Hematopoietic multipotent progenitor cell treated with erythropoietin and hydrocortisone succinate and interleukin-3 and kit ligand, for 17 days (in vitro differentiated cells): ENCODE data around the gene CCL19.

ENCODE experiments used
- DNase-seq: peaks from one replicate; pipeline ENCODE4 v3.0.0-alpha.2; 2015; ENCODE audit warnings: low spot score

The CCL19 gene

DNA sequence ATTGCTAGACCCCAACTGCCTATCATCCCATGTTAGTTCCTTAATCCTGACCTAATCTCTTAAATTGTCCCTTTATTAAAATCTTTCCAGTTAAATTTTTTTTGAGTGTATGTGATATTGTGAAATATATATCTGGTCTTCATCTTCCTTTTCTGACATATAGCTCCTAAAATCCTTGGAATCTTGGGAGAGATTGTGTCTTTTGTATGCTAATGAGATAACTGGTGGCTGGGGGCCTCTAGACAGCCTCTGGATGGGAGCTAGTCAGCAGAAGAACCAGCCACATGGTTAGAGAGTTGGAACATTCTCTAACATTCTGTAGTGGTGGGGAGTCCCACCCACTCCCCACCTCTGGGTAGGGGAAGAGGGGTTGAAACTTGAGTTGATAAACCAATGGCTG is 3.7 kb upstream of the CCL19 start:
- DNase-seq: no peak

DNA sequence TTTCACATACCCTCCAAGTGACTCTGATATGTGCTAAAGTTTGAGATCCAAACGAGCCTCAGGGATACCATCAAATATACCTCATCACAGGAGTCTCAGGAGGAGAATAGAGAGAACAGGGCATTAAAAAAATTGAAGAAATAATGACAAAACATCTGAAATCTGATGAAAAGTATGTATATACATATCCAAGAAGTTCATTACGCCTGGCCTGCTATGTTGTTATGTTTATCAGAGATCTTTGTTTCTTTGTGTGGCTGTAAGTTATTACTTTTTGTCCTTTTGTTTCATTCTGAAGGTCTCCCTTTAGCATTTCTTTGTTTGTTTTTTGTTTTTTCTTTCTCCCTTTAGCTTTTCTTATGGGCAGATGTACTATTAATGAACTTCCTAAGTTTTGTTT is 2.5 kb upstream of the CCL19 start:
- no peak for DNase-seq

DNA sequence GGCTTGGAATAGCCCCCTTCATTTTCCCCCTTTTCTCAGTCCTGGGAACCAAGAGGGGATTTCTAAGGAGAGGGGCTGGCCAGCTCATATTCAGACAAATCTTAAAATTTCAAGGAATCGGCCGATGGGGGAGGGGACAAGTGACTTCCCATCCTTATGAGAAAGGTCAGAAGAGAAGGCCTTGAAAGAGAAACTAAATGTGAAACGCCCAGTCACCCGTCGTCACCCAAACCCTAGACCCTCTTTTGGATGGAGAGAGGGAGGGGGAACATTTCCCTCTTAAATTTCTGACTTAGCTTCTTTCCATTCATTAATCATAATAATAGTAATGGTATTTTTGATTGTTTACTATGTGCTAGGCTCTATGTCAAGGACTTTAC is 850 bp upstream of the CCL19 start:
- DNase-seq: no peak

DNA sequence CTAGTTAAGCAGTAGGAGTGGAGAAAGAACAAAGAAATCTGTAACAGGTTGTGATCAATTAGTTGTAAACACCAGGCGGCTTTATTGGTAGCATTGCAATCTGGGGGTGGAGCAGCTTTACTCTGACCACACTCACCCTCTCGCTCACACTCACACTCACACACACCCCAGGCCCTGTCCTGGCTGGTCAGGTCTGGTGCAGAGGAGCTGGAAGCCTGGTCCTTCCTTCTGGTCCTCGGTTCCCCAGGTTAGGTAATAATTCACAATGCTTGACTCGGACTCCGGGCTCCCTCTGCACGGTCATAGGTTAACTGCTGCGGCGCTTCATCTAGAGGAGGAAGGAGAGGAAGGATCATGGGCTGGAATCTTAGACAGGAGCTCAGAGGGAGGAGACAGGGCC is 1.6 kb downstream of the CCL19 start:
- no peak for DNase-seq

DNA sequence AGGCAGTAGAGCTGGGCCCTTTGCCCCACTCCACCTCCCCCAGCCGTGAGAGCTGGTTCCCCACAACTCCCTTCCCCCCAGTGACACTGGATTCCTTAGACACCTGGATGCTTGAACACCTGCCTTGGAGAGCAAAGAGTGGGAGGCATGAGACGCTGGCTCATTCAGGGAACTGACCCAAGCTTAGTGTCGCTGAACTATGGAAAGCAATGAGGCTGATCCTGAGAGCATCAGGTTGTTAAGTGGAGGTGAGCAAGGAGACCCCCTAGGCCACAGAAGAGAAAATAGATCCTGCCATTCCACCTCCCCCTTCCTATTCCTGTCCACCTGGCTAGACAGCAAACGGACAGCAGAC is 2.0 kb downstream of the CCL19 start:
- DNase-seq: no peak

DNA sequence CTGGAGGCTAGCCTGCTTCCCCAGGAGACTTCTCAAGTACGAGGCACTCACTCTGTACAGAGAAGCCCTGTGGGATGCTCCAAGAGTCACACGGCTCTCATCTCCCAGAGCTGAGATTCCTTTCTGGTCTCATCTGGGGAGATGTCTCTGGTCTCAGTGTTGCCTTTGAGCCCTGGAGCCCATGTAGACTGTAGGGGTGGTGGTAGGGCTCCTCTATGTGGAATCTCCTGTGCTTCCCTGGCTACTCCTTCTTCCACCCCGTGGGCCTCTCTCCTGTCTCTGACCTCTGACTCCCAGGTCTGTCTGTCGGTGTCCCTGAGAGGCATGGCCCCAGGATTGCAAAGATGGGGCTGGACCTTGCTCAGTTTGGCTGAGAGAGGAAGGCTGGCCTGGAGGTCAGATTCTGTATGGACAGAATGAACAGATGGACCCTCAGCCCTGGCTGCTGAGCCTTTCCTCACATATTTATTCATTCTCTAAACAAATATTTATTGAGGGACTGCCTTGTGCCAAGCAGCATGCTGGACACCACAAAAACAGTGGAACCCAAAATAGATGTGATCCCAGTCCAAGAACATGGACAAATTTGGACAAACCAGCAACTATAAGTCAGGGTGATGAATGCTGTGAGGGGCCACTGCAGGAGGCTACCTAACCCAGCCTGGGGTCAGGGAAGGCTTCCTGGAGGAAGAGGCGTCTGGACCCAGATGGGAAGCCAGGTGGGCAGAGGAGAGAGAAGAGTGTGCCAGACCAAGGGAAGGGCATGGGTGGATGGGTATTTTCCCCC is 2.6 kb downstream of the CCL19 start:
- no peak for DNase-seq

DNA sequence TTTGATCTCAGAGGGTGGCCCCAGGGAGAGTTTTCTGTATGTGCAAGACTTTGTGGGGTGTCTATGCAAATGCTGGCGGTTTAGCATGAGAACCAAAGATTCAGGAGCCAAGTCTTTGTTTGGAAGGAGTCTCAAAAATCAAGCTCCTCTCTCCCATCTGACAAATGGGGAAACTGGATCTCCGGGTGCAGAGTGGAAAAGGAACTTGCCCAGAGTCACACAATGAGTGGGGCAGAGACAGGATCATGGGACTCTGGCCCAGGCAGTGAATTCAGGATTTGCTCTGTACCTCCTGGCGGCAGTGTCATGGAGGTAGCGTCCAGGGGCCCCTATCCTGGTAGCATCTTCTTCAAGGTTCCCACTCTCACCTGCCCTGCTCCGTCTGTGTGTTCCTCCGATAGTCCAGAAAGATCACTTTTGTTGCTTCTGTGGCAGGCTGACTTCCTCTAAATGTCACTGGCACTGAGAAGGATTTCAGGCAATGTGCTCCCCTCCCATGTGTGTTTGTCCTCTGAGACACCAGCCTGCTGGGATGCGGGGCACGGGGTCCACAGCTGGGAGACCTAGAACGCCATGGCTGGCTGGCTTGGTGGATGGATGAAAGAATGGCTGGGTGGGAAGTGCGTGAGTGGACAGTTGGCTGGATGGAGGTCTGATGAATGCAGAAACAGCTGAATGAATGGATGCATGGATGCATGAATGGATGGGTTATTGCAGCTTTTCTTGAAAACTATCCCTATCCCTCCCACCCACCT is 3.6 kb downstream of the CCL19 start:
- no peak for DNase-seq

DNA sequence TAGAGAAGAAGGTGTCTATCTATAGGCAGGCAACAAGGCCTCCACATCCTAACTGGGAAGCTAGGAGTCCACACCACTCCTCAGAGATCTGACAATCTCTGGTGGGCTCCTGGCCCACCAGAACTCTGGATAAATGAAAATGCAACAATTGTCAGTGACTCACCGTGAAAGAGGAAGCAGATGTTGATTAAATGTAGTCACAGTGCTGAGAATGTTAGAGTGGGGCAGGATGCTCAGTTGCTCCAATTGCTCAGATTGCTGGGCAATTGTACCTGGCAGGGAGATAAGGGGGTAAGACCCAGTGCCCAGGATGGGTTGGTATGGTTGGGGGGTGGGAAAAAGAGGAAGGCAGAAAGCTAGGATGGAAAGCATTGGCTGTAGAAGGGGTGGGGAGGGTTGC is 4.3 kb downstream of the CCL19 start:
- DNase-seq: no peak

DNA sequence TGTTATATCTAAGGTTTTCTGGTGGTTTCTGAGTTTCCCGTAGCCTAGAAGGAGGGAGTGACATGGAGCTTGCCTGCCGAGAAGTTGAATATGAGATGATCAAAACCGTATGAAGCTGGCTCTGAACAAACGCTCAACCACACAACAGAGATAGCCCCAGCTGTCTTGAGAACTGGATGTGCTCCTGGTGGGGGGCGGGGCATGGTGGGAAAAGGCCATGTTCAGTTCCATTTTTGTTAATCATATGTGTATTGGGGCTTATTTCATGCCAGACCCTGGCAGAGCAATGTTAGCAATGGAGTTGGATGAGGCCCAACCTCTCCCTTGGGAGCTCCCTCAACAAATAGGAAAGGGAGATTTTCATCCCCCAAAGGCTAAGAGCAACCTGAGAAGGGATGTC is 4.8 kb downstream of the CCL19 start:
- no peak for DNase-seq

DNA sequence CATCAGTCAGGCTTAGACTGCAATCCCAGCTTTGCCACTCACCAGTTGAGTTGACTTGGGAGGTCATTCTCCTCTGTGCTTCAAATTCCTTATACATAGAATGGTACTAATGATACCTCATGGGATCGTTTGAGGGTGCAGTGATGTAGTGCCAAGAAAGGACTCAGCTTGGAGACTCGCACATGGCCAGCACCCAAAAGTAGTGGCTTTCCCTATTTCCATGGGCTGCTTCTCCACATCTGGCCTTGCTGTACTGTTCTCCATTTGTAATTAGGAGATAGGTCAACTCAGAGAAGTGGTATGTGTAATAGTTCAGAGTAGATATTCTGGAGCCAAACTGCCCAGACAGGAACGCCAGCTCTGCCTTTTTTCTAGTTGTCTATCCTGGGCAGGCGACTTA is 5.5 kb downstream of the CCL19 start:
- no peak for DNase-seq

DNA sequence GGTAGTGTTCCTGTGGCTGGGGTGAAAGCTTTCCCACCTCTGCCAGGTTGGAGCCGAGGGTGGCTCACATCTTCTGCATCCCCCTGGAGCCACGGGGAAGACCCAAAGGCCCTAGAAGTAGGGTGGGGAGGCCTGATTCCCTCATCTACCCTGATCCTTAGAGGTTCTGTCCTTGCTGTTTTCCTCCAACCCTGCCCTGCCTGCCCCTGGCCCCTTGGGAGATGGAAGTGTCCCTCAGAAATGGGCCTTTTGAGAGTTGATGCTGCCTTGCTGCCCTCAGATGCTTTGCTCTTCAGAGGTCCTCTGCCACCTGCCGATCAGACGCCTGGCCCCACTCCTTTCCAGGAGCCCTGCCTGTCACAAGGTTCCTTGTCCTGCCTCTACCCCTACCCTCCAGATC is 6.3 kb downstream of the CCL19 start:
- no peak for DNase-seq

DNA sequence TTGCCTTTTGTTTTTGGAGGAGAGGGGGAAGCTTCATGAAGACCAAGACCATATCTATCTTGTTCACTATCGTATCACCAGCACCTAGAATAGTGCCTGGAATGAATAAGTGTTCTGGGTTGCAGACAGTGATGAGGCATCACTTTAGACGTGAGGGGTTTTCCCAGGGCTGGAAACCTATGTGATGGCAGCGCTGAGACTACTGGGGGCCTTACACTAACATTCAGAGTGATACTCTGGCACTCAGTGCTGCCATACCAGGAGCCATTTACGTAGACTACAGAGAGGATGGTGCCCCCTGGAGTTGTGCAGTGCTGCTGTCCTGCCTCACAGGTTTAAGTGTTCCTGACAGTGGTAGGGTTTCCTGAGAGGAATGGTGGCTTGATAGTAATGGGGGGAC is 6.9 kb downstream of the CCL19 start:
- DNase-seq: no peak

DNA sequence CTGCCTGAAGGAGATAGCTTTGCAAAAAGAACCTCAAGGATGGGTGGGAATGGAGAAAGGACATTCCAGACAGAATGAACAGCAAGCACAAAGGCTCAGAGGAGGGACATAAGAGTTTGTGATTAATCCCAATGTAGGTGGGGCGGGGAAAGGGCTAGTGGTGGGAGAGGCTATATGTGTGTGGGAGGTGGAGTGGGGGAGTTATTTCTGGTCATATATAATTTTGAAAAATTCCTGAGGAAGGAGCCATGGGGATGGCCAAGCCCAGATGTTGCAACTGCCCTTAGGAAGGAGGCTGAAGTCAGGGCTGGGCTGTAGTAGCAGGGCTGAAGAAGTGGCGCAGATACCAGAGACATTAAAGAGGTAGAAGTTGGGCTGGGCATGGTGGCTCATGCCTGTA is 15.2 kb downstream of the CCL19 start:
- DNase-seq: no peak

DNA sequence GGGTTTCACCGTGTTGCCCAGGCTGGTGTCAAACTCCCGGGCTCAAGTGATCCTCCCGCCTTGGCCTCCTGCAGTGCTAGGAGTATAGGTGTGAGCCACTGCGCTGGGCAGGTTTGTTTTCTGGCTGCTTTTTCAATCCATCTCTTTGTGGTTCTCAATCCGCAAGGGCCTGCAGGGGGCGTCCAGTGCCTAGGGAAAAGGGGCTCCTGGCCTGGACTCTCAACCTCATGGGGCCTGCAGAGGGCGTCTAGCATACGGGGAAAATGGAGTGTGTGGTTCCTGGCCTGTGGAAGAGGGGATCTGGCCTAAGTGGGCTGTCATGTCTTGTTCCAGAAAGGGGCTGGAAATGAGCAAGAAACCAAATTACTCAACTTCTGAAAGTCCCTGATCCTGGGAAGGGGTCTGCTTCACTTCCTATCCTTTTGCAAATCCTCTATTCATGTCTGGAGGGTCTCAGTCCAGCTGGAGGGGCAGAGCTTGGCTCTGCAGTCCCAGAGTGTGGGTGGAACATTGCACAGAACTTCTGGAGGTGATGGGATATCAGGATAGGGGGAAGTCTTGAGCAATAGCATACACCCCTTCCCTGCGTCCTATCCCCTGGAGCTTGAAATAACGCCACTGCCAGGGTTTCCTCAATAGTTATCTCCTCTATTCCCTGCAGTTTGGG is 15.9 kb downstream of the CCL19 start:
- peak; percentile 75 for DNase-seq

DNA sequence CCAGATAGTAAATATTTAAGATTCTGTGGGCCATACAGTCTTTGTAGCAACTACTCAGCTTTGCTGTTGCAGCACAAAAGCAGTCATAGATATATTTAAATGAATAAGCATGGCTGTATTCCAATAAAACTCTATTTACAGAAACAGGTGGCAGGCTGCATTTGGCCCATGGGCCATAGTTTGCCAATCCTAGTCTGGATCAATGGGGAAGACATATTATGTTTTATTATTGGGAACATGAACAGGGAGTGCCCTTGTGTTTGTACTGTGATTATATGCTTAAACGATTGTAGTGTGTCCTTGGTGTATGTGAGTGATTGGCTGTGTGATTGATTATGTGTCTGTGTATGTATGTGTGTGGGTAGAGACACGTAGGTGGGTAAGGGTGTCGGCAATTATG is 16.6 kb downstream of the CCL19 start:
- no peak for DNase-seq

DNA sequence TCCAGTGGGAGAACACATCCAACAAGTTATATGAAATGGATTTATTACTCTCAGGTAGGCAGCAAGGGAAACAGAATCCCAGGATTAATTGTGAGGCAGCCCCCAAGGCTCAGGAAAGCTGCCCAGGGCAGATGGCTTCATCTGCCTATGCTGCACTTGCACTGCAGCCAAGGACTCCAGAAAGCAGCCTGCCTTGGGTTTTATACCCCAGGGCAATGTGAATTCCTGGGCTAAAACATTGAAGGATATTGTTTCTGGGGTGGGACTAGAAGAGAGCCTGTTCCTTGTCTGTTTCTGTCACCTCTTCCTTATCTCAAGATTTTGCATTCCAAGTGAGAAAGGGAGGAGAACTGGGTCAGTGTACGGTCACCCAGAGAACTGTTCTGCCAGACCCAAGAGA is 19.8 kb downstream of the CCL19 start:
- no peak for DNase-seq

DNA sequence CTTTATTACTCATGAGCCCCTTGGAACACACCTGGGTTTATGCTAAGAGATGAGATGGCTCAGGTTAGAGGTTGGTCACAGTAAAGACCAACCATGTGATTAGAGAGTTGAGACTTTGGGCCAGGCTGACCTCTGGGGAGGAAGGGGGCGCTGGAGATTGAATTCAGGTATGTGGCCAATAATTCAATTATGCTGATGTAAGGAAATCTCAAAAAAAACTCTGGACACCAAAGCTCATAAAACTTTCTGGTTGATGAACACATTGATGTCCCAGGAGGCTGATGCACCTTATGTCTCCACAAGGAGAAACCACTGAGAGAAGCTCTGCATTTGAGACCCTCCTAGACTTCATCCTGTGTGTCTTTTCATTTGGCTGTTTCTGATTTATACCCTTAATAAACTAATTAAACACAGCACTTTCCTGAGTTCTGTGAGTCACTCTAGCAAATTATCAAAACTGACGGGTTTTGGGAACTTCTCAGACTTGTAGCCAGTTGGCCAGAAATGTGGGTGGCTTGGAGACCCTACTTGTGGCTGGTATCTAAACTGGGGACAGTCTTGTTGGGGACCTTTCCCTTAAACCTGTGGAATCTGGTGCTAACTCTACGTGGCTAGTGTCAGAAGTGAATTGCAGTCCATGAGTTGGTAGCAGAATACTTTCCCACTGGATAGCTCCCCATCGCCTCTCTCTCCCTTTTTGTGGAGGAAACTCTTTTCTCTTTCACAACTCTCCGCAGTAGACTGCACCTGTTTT is 21.1 kb downstream of the CCL19 start:
- no peak for DNase-seq

DNA sequence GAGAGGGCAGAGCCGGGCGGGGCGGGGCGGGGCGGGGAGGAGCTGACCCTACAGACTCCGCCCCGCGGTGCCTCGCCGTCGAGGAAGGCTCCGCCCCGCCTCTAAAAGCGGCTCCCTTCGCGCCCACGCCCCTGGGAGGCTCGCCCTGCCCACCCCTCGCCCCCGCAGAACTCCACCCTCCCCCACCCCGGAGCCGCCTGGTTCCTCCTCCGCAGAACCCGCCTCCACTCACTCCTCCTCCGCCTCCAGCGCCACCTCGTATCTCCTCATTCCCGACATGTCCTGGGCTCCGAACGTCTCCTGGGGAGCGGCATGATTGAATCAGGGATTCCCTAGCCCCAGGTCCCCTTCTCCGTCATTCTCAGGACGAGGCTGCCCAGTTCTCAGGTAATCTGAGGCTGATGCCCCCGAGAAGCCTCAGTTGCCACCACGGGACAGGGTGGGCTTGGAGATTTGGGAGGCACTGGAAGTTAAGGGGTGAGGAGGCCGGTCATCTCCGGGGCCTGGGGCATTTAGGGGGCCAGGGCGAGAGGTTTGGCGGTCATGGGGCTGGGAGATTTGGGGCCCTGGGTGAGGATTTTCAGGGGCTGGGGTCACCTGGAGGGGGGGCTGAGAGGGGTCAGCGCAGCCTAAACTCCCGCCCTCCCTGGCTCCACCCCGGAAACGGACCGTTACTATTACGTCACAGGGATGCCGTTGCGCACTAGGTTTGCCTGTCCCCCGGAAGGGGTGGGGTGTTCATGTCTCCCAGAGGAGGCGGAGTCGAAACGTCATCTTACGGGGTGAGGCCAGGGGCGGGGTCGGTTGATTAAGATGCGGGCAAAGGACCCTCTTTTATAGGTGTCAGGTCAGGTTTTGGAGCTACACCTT is 25.5 kb downstream of the CCL19 start:
- DNase-seq: peak; percentile 91

DNA sequence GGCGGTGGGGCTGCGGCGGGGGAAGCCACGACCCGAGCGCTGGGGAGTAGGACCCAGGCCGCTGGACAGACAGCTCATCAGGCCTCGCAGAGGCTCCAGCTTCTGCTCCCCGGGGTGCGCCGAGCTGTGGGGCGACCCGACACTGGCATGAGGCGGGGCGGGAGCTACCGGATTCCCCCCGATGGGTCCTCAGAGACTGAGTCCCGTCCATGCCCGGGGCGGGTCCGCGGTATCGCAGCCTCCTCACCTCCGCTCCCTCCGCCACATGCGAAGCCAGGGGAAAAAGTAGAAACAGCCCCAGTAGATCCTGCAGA is 26.1 kb downstream of the CCL19 start:
- no peak for DNase-seq

DNA sequence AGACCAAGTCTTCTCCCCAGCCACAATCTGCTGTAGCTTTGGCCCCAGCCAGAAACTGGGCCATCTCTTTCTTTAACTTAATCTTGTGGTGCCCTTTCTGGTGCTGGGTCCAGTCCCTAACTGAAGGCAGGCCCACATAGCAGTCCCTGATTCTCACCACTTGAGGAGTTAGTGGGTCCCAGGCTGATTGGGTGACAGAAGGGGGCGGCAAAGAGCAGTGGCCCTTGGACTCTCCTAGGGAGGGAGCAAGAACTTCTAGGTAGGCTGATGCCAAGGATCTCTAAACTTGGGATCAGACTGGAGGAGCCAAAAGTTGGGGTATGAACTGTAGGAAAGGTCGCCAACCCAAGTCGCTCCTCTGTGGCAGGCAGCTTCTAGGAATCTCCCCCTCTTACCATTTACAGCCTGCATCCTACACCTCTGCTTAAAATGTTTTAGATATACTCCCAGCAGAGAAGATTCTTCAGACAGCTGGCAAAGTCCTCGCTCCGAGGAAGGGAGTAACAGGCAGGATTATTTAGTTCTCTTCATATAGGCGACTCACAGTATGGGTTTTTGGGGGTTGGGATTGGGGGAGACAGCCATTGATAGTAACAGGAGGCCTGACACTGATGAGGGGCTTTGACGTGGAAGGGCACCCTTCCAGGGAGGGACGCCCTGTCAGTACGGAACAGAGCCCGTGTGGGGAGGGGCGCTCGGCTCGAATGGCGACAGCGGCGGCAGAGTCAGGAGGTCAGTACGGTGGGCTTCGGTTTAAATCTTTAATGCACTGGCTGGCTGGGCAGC is 26.6 kb downstream of the CCL19 start:
- peak; percentile 83 for DNase-seq

DNA sequence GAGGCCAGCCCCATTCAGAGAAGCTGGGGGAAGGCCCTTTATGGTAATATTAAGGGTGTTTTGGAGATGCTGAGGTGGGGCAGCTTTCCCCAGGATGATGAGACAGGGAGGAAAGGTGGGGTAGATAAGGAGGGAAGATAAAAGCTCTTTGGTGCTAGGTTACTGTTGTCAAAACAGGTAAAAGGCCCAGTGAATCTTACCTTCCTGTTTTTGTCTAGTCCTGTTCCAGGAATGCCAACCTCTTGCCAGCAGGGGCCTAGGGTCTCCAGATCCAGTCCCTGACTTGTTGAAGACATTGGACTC is 27.8 kb downstream of the CCL19 start:
- DNase-seq: no peak
